Thyroid gland (tissue), 4 donors: Measurements from ENCODE around the gene GLYATL2.

Experiments
- POLR2A ChIP-seq, 2 donors: fragments of 450-650 bp; IDR thresholded peaks; one replicate each; pipeline ENCODE4 v1.6.1; 2017; ENCODE audit warnings: antibody characterized with exemption in 2 of 2, mild to moderate bottlenecking in 2 of 2, moderate library complexity in 1 of 2
- TF ChIP-seq, protein P1 (sequence below), 6 experiments: fragments of 200-600 bp in 3 of 6; fragments of 450-650 bp in 3 of 6; sonication (generic) in 3 of 6; IDR thresholded peaks; one replicate each; pipeline ENCODE4 v1.5.1; 2016 to 2019; ENCODE audit warnings: antibody characterized with exemption in 6 of 6, mild to moderate bottlenecking in 2 of 6, inconsistent platforms in 1 of 6, moderate library complexity in 1 of 6

DNA sequence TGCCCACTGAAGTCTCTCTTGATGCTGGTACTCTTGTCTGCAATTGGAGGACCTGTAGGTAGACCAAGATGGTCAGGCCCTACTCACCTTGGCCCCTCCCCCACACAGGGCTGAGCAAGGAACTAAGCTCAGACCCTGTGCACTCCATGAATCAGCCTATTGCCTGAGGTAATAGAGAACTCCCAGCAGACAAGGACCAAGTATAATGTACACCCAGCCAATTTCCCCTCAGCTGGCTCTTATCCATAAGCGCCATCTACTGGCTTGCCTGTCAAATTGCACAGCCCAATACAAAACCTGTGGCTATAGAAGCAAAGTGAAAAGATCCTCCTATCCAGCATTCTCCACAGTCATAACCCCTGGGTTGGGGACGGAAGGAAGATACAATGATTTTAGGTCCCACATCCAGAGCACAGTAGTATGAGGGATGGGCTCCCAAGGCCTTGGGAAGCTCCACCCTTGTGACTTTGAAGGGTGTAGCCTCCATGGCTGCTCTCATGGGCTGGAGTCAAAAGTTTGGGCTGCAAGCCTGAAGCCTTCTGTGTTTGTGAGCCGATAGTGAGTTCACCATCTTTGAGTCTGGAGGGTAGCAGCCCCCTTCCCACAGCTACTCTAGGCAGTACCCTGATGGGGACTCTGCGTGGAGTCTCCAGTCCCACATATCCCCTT is 56.0 kb downstream of the GLYATL2 start:
- TF ChIP-seq, protein P1, sequence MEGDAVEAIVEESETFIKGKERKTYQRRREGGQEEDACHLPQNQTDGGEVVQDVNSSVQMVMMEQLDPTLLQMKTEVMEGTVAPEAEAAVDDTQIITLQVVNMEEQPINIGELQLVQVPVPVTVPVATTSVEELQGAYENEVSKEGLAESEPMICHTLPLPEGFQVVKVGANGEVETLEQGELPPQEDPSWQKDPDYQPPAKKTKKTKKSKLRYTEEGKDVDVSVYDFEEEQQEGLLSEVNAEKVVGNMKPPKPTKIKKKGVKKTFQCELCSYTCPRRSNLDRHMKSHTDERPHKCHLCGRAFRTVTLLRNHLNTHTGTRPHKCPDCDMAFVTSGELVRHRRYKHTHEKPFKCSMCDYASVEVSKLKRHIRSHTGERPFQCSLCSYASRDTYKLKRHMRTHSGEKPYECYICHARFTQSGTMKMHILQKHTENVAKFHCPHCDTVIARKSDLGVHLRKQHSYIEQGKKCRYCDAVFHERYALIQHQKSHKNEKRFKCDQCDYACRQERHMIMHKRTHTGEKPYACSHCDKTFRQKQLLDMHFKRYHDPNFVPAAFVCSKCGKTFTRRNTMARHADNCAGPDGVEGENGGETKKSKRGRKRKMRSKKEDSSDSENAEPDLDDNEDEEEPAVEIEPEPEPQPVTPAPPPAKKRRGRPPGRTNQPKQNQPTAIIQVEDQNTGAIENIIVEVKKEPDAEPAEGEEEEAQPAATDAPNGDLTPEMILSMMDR (IDR thresholded peaks at IDR 0.05) = peak in 2 of 6 experiments; percentile 29 to 54
- TF ChIP-seq POLR2A (IDR thresholded peaks at IDR 0.05) = no peak
